GM18517 (cell line): Measurements from ENCODE around the gene PREX1.

Experiments
- ATAC-seq: cut with Tn5 transposase; IDR thresholded peaks from one replicate; pipeline ENCODE4 v1.9.1; 2021; ENCODE audit warnings: mild to moderate bottlenecking, moderate library complexity; ENCODE audit not compliant: unreplicated experiment

Gene PREX1

DNA sequence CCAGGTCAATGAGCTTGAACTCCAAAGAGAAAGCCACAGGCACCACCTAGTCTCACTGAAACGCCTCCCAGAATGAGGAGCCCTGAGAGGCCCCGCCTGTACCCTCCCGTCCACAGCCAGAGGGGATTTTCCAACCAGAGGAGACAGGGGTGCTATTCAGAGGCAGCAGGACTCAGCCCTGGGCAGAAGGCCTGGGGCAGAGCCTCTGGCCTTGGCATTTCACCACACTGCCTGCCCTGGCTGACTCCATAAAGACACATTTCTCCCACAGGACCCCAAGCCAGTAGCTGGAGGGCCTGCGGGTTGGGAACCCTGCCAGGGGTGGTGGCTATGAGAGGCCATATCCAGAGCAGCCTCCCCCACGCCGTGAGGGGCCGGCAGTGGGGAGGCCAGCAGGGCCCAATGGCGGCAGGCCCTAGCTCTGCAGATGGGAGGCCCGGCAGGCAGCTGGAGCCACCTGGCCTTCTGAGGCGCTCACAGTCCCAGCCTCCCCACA lies 159.3 kb downstream of the PREX1 start:
- no peak for ATAC-seq

DNA sequence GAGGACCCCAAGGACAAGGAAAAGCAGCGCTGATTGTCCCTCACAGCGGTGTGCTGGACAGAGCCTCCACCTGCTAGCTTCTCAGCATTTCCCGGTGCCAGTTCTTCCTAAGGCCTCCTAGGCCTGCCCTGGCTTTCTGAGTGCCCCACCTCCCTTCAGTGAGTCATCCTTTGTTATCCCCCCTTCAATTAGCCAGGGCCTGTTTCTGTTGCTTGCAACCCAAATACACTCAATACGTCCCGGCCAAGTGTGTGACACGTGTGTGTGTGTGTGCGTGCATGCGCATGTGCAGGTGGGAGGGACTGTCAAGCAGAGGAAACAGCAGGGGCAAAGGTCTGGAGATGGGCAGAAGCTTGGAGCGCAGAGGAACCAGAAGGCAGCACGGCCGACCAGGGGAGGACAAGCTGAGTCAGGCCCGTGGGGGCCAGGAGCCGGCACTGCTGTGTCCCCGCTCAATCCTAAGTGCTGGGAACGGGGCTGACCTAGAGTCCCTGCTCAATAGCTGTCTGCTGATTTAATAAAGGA lies 159.8 kb downstream of the PREX1 start:
- ATAC-seq = no peak

DNA sequence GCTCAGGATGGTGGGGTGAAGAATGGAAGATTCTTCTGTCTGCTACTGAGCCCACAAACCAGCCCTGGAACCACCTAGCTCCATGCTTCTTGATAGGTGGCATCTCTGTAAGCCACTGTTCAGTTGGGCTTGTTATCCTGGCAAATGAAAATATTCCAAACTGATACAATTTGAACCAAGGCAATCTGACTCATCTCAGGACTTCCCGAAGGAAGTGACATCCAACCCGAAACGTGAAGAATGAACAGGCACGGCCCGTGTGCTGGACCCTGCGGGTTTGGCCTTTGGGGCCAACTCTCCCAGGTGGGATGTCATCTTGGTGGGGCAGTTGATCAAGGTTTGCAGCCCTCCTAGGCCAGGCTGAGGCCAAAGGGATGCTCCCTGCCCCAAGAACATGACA lies 160.3 kb downstream of the PREX1 start:
- no peak for ATAC-seq

DNA sequence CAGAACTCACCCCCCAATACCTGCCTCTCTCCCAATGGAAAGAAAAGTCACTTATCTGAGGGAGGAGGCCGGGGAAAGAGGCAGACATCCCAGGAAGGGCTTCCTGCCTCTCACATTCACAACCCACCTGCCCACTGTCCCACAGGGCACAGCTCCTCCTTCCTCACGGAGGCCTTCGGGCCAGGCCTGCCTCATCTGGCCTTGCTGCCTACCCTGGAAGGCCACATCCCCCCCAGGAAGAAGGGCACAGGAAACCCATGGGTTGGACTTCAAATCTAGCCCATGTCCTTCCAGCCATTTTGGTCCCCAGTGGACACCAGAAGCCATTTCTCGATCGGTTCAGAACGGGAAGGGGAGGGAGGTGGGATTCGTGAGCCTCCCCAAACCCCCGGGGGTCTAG lies 162.0 kb downstream of the PREX1 start:
- ATAC-seq = no peak

DNA sequence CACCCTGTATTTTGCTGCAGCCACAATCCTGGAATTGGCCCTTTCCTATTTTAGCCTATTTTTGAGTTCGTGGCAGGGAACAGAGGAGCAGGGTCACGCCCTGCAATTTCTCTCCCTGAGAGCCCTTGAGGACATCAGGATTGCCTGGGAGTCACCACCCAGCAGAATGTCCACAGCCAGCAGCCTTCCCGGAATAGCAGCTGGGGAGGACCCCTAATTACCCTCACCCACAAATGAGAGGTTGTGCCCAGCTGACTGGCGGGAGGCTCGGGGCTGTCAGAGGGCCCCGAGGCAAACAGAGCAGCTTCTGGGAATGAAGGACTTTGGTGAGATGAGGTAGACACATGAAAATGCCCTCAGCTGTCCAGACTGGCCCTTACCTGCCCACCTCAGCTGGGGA lies 165.1 kb downstream of the PREX1 start:
- no peak for ATAC-seq

GRCh38 chr20:48661575-48662455 lies 166.0 kb downstream of the PREX1 start:
- ATAC-seq = no peak

GRCh38 chr20:48660788-48661187 lies 167.0 kb downstream of the PREX1 start:
- ATAC-seq = no peak

GRCh38 chr20:48659858-48660257 lies 167.9 kb downstream of the PREX1 start:
- no peak for ATAC-seq

GRCh38 chr20:48658505-48658904 lies 169.3 kb downstream of the PREX1 start:
- ATAC-seq = no peak

DNA sequence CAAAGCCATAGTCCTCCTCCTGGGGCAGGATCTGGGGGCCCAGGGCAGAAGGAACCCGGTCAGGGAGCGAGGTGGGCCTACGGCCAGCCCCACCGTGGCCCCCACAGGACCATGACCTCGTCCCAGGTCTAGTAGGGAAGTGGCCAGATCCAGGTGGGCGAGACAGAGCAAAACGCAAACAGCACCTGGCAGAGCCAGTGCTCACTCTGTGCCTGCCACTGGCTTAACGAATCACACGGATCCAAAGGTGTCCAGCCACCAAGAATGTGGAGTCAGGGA lies 169.7 kb downstream of the PREX1 start:
- no peak for ATAC-seq

- no peak for ATAC-seq
Measured at GRCh38 chr20:48657426-48658197, 170.2 kb downstream of the PREX1 start.

DNA sequence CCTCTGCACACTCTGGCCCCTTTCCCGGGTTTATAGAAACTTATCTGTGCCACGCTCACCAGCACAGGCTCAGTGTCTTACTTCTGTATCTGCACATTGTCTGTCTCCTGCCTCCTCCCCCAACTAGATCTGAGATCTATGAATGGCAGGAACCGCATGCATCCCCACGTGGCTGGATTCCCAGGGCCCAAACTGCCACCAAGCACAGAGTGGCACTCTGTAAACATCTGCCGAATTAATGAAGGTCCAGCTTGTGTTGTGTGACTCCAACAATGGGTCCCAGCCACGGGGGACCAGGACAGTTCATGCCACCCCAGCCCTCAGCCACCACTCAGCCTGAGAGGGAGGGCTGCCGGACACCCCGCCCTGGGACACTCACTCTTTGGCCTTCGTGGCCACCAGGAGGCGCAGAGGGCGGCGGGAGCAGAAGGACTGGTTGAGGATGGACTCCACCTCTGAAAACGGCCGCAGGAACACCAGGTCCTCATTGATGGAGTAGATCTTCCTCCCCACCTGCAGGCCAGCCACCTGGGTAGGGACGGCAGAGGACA lies 171.1 kb downstream of the PREX1 start:
- no peak for ATAC-seq

DNA sequence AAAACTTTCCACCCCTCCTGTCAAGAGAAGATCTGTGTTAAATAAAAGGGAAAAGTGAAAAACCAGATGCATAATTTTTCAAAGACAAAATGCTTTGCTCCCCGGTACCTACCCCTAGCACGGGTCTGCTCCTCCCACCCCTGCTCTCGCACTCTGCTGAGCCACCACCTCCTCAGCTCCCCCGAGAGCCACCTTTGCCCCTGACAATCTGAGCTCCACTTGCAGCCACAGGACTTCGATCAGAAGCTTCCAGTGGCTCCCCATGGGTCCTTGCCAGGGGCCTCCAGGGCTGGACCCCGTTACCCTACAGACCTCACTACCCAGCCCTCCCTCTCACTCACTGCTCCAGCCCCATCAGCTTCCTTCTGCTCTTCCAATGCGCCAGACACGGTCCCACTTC lies 171.7 kb downstream of the PREX1 start:
- ATAC-seq = no peak

GRCh38 chr20:48653706-48654051 lies 174.1 kb downstream of the PREX1 start:
- no peak for ATAC-seq

- ATAC-seq = no peak
Measured at GRCh38 chr20:48652961-48653705, 174.7 kb downstream of the PREX1 start.

DNA sequence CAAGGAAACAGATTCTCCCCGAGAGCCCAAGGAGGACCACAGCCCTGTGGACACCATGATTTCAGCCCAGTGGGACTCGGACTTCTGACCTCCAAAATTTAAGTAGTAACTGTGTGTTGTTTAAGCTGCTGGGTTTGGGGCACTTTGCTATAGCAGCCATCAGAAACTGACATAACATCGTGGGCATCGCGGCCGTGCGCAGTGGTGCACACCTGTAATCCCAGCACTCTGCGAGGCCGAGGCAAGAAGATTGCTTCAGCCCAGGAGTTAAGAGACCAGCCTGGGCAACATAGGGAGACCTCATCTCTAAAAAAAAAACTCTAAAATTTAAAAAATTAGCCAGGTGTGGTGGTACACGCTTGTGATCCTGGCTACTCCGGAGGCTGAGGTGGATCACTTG lies 175.8 kb downstream of the PREX1 start:
- ATAC-seq = no peak

GRCh38 chr20:48651271-48651670 lies 176.5 kb downstream of the PREX1 start:
- no peak for ATAC-seq

DNA sequence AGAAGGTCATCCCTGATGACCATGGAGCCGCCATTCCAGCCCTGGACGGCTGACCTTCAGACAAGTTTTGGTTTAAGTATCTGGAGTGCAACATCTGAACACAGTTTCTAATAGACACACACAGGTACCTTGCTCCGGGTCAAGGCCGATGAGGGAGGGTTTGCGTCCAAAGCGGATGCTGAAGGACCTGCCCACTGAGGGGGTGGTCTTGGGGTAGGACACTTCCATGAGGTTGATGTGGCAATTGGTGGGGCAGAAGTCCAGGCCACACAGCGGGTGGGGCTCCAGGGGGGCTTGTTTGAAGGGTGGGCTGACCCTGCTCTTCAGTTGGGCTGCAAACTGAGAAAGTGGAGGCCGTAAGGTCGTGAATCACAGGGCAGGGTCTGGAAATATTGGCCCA lies 177.9 kb downstream of the PREX1 start:
- no peak for ATAC-seq

DNA sequence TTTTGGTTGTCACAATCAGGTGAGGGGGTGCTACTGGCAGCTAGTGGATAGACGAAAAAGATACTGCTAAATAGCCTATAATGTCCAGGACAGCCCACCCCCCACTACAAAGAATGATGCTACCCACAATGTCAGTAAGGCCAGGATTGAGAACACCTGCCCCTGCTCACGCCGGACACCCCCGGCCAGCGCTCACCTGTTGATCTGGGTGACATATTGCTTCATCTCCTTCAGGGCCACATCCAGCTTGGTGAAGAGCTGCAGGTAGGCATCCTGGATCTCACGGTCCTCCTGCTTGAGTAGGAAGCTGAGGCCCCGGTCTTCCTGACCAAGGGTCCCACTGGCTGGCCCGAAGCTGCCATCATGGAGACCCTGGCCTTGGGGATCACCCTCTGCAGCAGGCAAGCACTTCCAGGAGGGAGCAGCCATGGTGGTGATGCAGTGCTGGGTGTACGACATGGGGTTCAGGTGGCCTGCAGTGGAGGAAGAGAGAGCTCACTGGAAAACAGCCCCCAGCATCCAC lies 178.6 kb downstream of the PREX1 start:
- ATAC-seq = no peak

DNA sequence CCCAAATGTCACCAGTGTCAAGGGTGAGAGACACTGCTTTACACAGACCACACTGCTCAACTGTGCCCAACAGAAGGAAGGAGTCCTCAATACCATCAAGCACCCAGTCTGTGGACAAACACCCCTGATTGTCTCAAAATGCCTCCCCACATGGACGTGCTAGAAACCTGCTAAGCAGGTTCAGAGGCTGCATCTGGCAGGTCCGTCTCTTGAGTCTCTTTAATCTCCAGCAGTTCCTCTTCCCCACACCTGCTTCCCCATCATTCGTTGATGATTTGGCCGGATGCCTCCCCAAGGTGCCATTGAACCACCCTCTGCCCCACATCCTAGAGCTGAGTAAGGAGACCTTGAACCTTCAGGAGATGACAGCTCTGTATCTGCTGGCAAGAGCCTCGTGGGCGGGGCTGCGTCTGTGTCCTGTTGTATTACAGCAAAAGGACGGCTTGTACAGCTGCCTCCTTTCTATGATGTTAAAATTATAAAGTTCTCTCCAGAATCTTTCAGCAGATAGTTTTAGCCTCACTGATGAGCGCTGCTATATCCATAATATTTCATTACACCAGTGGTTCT lies 179.2 kb downstream of the PREX1 start:
- no peak for ATAC-seq

GRCh38 chr20:48647858-48648257 lies 179.9 kb downstream of the PREX1 start:
- no peak for ATAC-seq
